Measurements from ENCODE around the gene ELAVL1. TPM values are rescaled to one million over a fixed set of nuclear protein-coding genes. Genes with fewer than 3 reads are reported as not detected.
"Not testable (repeated sequence)": the region's sequence is repeated elsewhere in the genome, so short reads cannot be mapped to it uniquely, and the experiment has no call there.

Gene ELAVL1
- total RNA-seq, 1 experiment from 2014 or later = 85.4 TPM

- H3K4me3 ChIP-seq (ENCODE audit: insufficient read depth, low read depth, low read length); H3K27me3 ChIP-seq (ENCODE audit: control insufficient read depth, insufficient read depth, low read length); DNase-seq; H3K36me3 ChIP-seq (replicated peaks; ENCODE audit: control insufficient read depth, insufficient read depth, low read length): not testable (repeated sequence)
Observed at GRCh38 chr19:8033287-8034177, 28.1 kb upstream of the ELAVL1 start.

- DNase-seq = no peak
- no peaks in the 10 kb centered on the region for H3K27me3 ChIP-seq (ENCODE audit: control insufficient read depth, insufficient read depth, low read length)
- no peaks in the 10 kb centered on the region for H3K36me3 ChIP-seq (replicated peaks; ENCODE audit: control insufficient read depth, insufficient read depth, low read length)
- no peak overlapping the region for H3K4me3 ChIP-seq (ENCODE audit: insufficient read depth, low read depth, low read length)
Observed at GRCh38 chr19:8030960-8031359, 25.5 kb upstream of the ELAVL1 start.

GRCh38 chr19:8028951-8029491 is 23.6 kb upstream of the ELAVL1 start:
- DNase-seq = peak; percentile 85
- Histone ChIP-seq H3K36me3 (replicated peaks; ENCODE audit: control insufficient read depth, insufficient read depth, low read length) (no peaks in the 10 kb centered on the region), H3K27me3 (ENCODE audit: control insufficient read depth, insufficient read depth, low read length) (no peaks in the 10 kb centered on the region), H3K4me3 (ENCODE audit: insufficient read depth, low read depth, low read length) (no peak overlapping the region)

- DNase-seq = no peak
- Histone ChIP-seq H3K4me3 (ENCODE audit: insufficient read depth, low read depth, low read length) (no peak overlapping the region), H3K36me3 (replicated peaks; ENCODE audit: control insufficient read depth, insufficient read depth, low read length) (no peaks in the 10 kb centered on the region), H3K27me3 (ENCODE audit: control insufficient read depth, insufficient read depth, low read length) (no peaks in the 10 kb centered on the region)
Observed at GRCh38 chr19:8025316-8025715, 19.9 kb upstream of the ELAVL1 start.

- H3K27me3 ChIP-seq (ENCODE audit: control insufficient read depth, insufficient read depth, low read length); H3K4me3 ChIP-seq (ENCODE audit: insufficient read depth, low read depth, low read length); DNase-seq; H3K36me3 ChIP-seq (replicated peaks; ENCODE audit: control insufficient read depth, insufficient read depth, low read length): not testable (repeated sequence)
Observed at GRCh38 chr19:8024256-8024655, 18.8 kb upstream of the ELAVL1 start.

- H3K4me3 ChIP-seq (ENCODE audit: insufficient read depth, low read depth, low read length) = no peak overlapping the region
- H3K36me3 ChIP-seq (replicated peaks; ENCODE audit: control insufficient read depth, insufficient read depth, low read length) = no peaks in the 10 kb centered on the region
- no peaks in the 10 kb centered on the region for H3K27me3 ChIP-seq (ENCODE audit: control insufficient read depth, insufficient read depth, low read length)
- no peak for DNase-seq
Observed at GRCh38 chr19:8023371-8023770, 17.9 kb upstream of the ELAVL1 start.

- no peaks in the 10 kb centered on the region for H3K27me3 ChIP-seq (ENCODE audit: control insufficient read depth, insufficient read depth, low read length)
- DNase-seq = no peak
Observed at GRCh38 chr19:8022275-8022674, 16.8 kb upstream of the ELAVL1 start.

GRCh38 chr19:8021374-8021773 is 15.9 kb upstream of the ELAVL1 start:
- Histone ChIP-seq H3K36me3 (replicated peaks; ENCODE audit: control insufficient read depth, insufficient read depth, low read length) (no peaks in the 10 kb centered on the region), H3K27me3 (ENCODE audit: control insufficient read depth, insufficient read depth, low read length) (no peaks in the 10 kb centered on the region), H3K4me3 (ENCODE audit: insufficient read depth, low read depth, low read length) (no peak overlapping the region)
- no peak for DNase-seq

More at GRCh38 chr19:8022275-8022674, 16.8 kb upstream of the ELAVL1 start:
- no peak overlapping the region for H3K4me3 ChIP-seq (ENCODE audit: insufficient read depth, low read depth, low read length)
- no peaks in the 10 kb centered on the region for H3K36me3 ChIP-seq (replicated peaks; ENCODE audit: control insufficient read depth, insufficient read depth, low read length)

GRCh38 chr19:8020681-8021080 is 15.2 kb upstream of the ELAVL1 start:
- no peak for DNase-seq
- no peaks in the 10 kb centered on the region for H3K27me3 ChIP-seq (ENCODE audit: control insufficient read depth, insufficient read depth, low read length)
- H3K36me3 ChIP-seq (replicated peaks; ENCODE audit: control insufficient read depth, insufficient read depth, low read length) = no peaks in the 10 kb centered on the region
- H3K4me3 ChIP-seq (ENCODE audit: insufficient read depth, low read depth, low read length) = no peak overlapping the region

GRCh38 chr19:8017808-8018207 is 12.4 kb upstream of the ELAVL1 start:
- peak; percentile 68 for DNase-seq
- no peaks in the 10 kb centered on the region for H3K36me3 ChIP-seq (replicated peaks; ENCODE audit: control insufficient read depth, insufficient read depth, low read length)

GRCh38 chr19:8004723-8005513 is 523 bp downstream of the ELAVL1 start:
- Histone ChIP-seq H3K4me3 (ENCODE audit: insufficient read depth, low read depth, low read length) (peak overlapping the region; percentile 82), H3K36me3 (replicated peaks; ENCODE audit: control insufficient read depth, insufficient read depth, low read length) (no peaks in the 10 kb centered on the region; the same call in none of the 2 replicates), H3K27me3 (ENCODE audit: control insufficient read depth, insufficient read depth, low read length) (no peaks in the 10 kb centered on the region)
- peak; percentile 84 for DNase-seq

More at GRCh38 chr19:8017808-8018207, 12.4 kb upstream of the ELAVL1 start:
- Histone ChIP-seq H3K27me3 (ENCODE audit: control insufficient read depth, insufficient read depth, low read length) (no peaks in the 10 kb centered on the region), H3K4me3 (ENCODE audit: insufficient read depth, low read depth, low read length) (no peak overlapping the region)

- H3K36me3 ChIP-seq (replicated peaks; ENCODE audit: control insufficient read depth, insufficient read depth, low read length) = peaks cover 1% of the 10 kb centered on the region
- no peak for DNase-seq
Observed at GRCh38 chr19:8004001-8004400, 1.4 kb downstream of the ELAVL1 start.

GRCh38 chr19:8001995-8002849 is 3.2 kb downstream of the ELAVL1 start:
- Histone ChIP-seq H3K27me3 (ENCODE audit: control insufficient read depth, insufficient read depth, low read length) (no peaks in the 10 kb centered on the region), H3K36me3 (replicated peaks; ENCODE audit: control insufficient read depth, insufficient read depth, low read length) (peaks cover 2% of the 10 kb centered on the region), H3K4me3 (ENCODE audit: insufficient read depth, low read depth, low read length) (peak overlapping the region; percentile 19)
- peak; percentile 94 for DNase-seq

More at GRCh38 chr19:8004001-8004400, 1.4 kb downstream of the ELAVL1 start:
- Histone ChIP-seq H3K27me3 (ENCODE audit: control insufficient read depth, insufficient read depth, low read length) (no peaks in the 10 kb centered on the region), H3K4me3 (ENCODE audit: insufficient read depth, low read depth, low read length) (peak overlapping the region; percentile 82)

GRCh38 chr19:8001651-8001994 is 3.8 kb downstream of the ELAVL1 start:
- DNase-seq = no peak
- no peak overlapping the region for H3K4me3 ChIP-seq (ENCODE audit: insufficient read depth, low read depth, low read length)
- H3K27me3 ChIP-seq (ENCODE audit: control insufficient read depth, insufficient read depth, low read length) = no peaks in the 10 kb centered on the region
- peaks cover 2% of the 10 kb centered on the region for H3K36me3 ChIP-seq (replicated peaks; ENCODE audit: control insufficient read depth, insufficient read depth, low read length)

Data from H7 (cell line).